ENCODE results near the gene REEP5.

The REEP5 gene

GRCh38 chr5:112958093-112959088, 36.4 kb upstream of the REEP5 start:
- Histone ChIP-seq H3K9ac (ENCODE audit: low read length in 5 of 5) (peak overlapping the region in 2 of 5 donors; percentile 7 to 57), H3K27me3 (ENCODE audit: control insufficient read depth in 5 of 5, insufficient read depth in 4 of 5, low read length in 5 of 5) (no peaks in the 10 kb centered on the region), H3K27ac (ENCODE audit: low read depth, low read length) (peak overlapping the region; percentile 82)

GRCh38 chr5:112957036-112957808, 35.2 kb upstream of the REEP5 start:
- H3K4me3 ChIP-seq (ENCODE audit: low read depth in 1 of 5, low read length in 5 of 5), result no peak overlapping the region
- peaks cover 2 to 25% (median 15%) of the 10 kb centered on the region in 5 donors for H3K4me1 ChIP-seq (ENCODE audit: control insufficient read depth in 5 of 5, insufficient read depth in 5 of 5, low read length in 5 of 5)
- no peaks in the 10 kb centered on the region for H3K27me3 ChIP-seq (ENCODE audit: control insufficient read depth in 5 of 5, insufficient read depth in 4 of 5, low read length in 5 of 5)
- H3K27ac ChIP-seq (ENCODE audit: low read depth, low read length), result peak overlapping the region; percentile 82
- no peak overlapping the region for H3K9ac ChIP-seq (ENCODE audit: low read length in 5 of 5)
- H3K36me3 ChIP-seq (ENCODE audit: control insufficient read depth in 5 of 5, insufficient read depth in 5 of 5, low read length in 5 of 5), result no peaks in the 10 kb centered on the region
- H3K9me3 ChIP-seq (ENCODE audit: control insufficient read depth in 5 of 5, low read length in 5 of 5), result no peaks in the 10 kb centered on the region

More at GRCh38 chr5:112958093-112959088, 36.4 kb upstream of the REEP5 start:
- Histone ChIP-seq H3K9me3 (ENCODE audit: control insufficient read depth in 5 of 5, low read length in 5 of 5) (no peaks in the 10 kb centered on the region), H3K4me3 (ENCODE audit: low read depth in 1 of 5, low read length in 5 of 5) (no peak overlapping the region), H3K36me3 (ENCODE audit: control insufficient read depth in 5 of 5, insufficient read depth in 5 of 5, low read length in 5 of 5) (no peaks in the 10 kb centered on the region), H3K4me1 (ENCODE audit: control insufficient read depth in 5 of 5, insufficient read depth in 5 of 5, low read length in 5 of 5) (peaks cover 2 to 25% (median 17%) of the 10 kb centered on the region in 5 donors)

- no peaks in the 10 kb centered on the region for H3K9me3 ChIP-seq (ENCODE audit: control insufficient read depth in 5 of 5, low read length in 5 of 5)
Measured at GRCh38 chr5:112956606-112957005, 34.6 kb upstream of the REEP5 start.

GRCh38 chr5:112951124-112951702, 29.2 kb upstream of the REEP5 start:
- no peak overlapping the region for H3K9ac ChIP-seq (ENCODE audit: low read length in 5 of 5)
- no peak overlapping the region for H3K27ac ChIP-seq (ENCODE audit: low read depth, low read length)
- no peaks in the 10 kb centered on the region for H3K27me3 ChIP-seq (ENCODE audit: control insufficient read depth in 5 of 5, insufficient read depth in 4 of 5, low read length in 5 of 5)
- H3K4me3 ChIP-seq (ENCODE audit: low read depth in 1 of 5, low read length in 5 of 5), result no peak overlapping the region
- no peaks in the 10 kb centered on the region for H3K9me3 ChIP-seq (ENCODE audit: control insufficient read depth in 5 of 5, low read length in 5 of 5)
- no peaks in the 10 kb centered on the region for H3K36me3 ChIP-seq (ENCODE audit: control insufficient read depth in 5 of 5, insufficient read depth in 5 of 5, low read length in 5 of 5)
- no peaks in the 10 kb centered on the region for H3K4me1 ChIP-seq (ENCODE audit: control insufficient read depth in 5 of 5, insufficient read depth in 5 of 5, low read length in 5 of 5)

More at GRCh38 chr5:112956606-112957005, 34.6 kb upstream of the REEP5 start:
- H3K4me3 ChIP-seq (ENCODE audit: low read depth in 1 of 5, low read length in 5 of 5), result no peak overlapping the region
- H3K36me3 ChIP-seq (ENCODE audit: control insufficient read depth in 5 of 5, insufficient read depth in 5 of 5, low read length in 5 of 5), result no peaks in the 10 kb centered on the region
- no peak overlapping the region for H3K27ac ChIP-seq (ENCODE audit: low read depth, low read length)
- no peak overlapping the region for H3K9ac ChIP-seq (ENCODE audit: low read length in 5 of 5)
- H3K27me3 ChIP-seq (ENCODE audit: control insufficient read depth in 5 of 5, insufficient read depth in 4 of 5, low read length in 5 of 5), result no peaks in the 10 kb centered on the region
- peaks cover 2 to 25% (median 15%) of the 10 kb centered on the region in 5 donors for H3K4me1 ChIP-seq (ENCODE audit: control insufficient read depth in 5 of 5, insufficient read depth in 5 of 5, low read length in 5 of 5)

- Histone ChIP-seq H3K4me3 (ENCODE audit: low read depth in 1 of 5, low read length in 5 of 5) (no peak overlapping the region), H3K36me3 (ENCODE audit: control insufficient read depth in 5 of 5, insufficient read depth in 5 of 5, low read length in 5 of 5) (no peaks in the 10 kb centered on the region), H3K9ac (ENCODE audit: low read length in 5 of 5) (no peak overlapping the region), H3K9me3 (ENCODE audit: control insufficient read depth in 5 of 5, low read length in 5 of 5) (no peaks in the 10 kb centered on the region), H3K27me3 (ENCODE audit: control insufficient read depth in 5 of 5, insufficient read depth in 4 of 5, low read length in 5 of 5) (no peaks in the 10 kb centered on the region), H3K27ac (ENCODE audit: low read depth, low read length) (no peak overlapping the region), H3K4me1 (ENCODE audit: control insufficient read depth in 5 of 5, insufficient read depth in 5 of 5, low read length in 5 of 5) (no peaks in the 10 kb centered on the region)
Measured at GRCh38 chr5:112948458-112948857, 26.4 kb upstream of the REEP5 start.

GRCh38 chr5:112940670-112941069, 18.6 kb upstream of the REEP5 start:
- Histone ChIP-seq H3K36me3 (ENCODE audit: control insufficient read depth in 5 of 5, insufficient read depth in 5 of 5, low read length in 5 of 5) (no peaks in the 10 kb centered on the region), H3K9me3 (ENCODE audit: control insufficient read depth in 5 of 5, low read length in 5 of 5) (no peaks in the 10 kb centered on the region), H3K4me1 (ENCODE audit: control insufficient read depth in 5 of 5, insufficient read depth in 5 of 5, low read length in 5 of 5) (no peaks in the 10 kb centered on the region), H3K27ac (ENCODE audit: low read depth, low read length) (no peak overlapping the region), H3K4me3 (ENCODE audit: low read depth in 1 of 5, low read length in 5 of 5) (no peak overlapping the region), H3K9ac (ENCODE audit: low read length in 5 of 5) (no peak overlapping the region), H3K27me3 (ENCODE audit: control insufficient read depth in 5 of 5, insufficient read depth in 4 of 5, low read length in 5 of 5) (no peaks in the 10 kb centered on the region)

- H3K4me3 ChIP-seq (ENCODE audit: low read depth in 1 of 5, low read length in 5 of 5), result no peak overlapping the region
- H3K4me1 ChIP-seq (ENCODE audit: control insufficient read depth in 5 of 5, insufficient read depth in 5 of 5, low read length in 5 of 5), result peaks cover 0 to 2% (median 0%) of the 10 kb centered on the region in 5 donors
- no peak overlapping the region for H3K9ac ChIP-seq (ENCODE audit: low read length in 5 of 5)
- no peaks in the 10 kb centered on the region for H3K27me3 ChIP-seq (ENCODE audit: control insufficient read depth in 5 of 5, insufficient read depth in 4 of 5, low read length in 5 of 5)
- H3K27ac ChIP-seq (ENCODE audit: low read depth, low read length), result no peak overlapping the region
- H3K9me3 ChIP-seq (ENCODE audit: control insufficient read depth in 5 of 5, low read length in 5 of 5), result no peaks in the 10 kb centered on the region
- H3K36me3 ChIP-seq (ENCODE audit: control insufficient read depth in 5 of 5, insufficient read depth in 5 of 5, low read length in 5 of 5), result no peaks in the 10 kb centered on the region
Measured at GRCh38 chr5:112938286-112938685, 16.3 kb upstream of the REEP5 start.

- Histone ChIP-seq H3K4me1 (ENCODE audit: control insufficient read depth in 5 of 5, insufficient read depth in 5 of 5, low read length in 5 of 5) (peaks cover 0 to 4% (median 0%) of the 10 kb centered on the region in 5 donors), H3K4me3 (ENCODE audit: low read depth in 1 of 5, low read length in 5 of 5) (no peak overlapping the region), H3K9ac (ENCODE audit: low read length in 5 of 5) (no peak overlapping the region), H3K27me3 (ENCODE audit: control insufficient read depth in 5 of 5, insufficient read depth in 4 of 5, low read length in 5 of 5) (no peaks in the 10 kb centered on the region), H3K9me3 (ENCODE audit: control insufficient read depth in 5 of 5, low read length in 5 of 5) (no peaks in the 10 kb centered on the region), H3K36me3 (ENCODE audit: control insufficient read depth in 5 of 5, insufficient read depth in 5 of 5, low read length in 5 of 5) (no peaks in the 10 kb centered on the region), H3K27ac (ENCODE audit: low read depth, low read length) (no peak overlapping the region)
Measured at GRCh38 chr5:112935675-112936074, 13.6 kb upstream of the REEP5 start.

- no peak overlapping the region for H3K4me3 ChIP-seq (ENCODE audit: low read depth in 1 of 5, low read length in 5 of 5)
- no peaks in the 10 kb centered on the region for H3K27me3 ChIP-seq (ENCODE audit: control insufficient read depth in 5 of 5, insufficient read depth in 4 of 5, low read length in 5 of 5)
- H3K27ac ChIP-seq (ENCODE audit: low read depth, low read length), result peak overlapping the region; percentile 61
- no peaks in the 10 kb centered on the region for H3K36me3 ChIP-seq (ENCODE audit: control insufficient read depth in 5 of 5, insufficient read depth in 5 of 5, low read length in 5 of 5)
- no peak overlapping the region for H3K9ac ChIP-seq (ENCODE audit: low read length in 5 of 5)
- H3K9me3 ChIP-seq (ENCODE audit: control insufficient read depth in 5 of 5, low read length in 5 of 5), result no peaks in the 10 kb centered on the region
- H3K4me1 ChIP-seq (ENCODE audit: control insufficient read depth in 5 of 5, insufficient read depth in 5 of 5, low read length in 5 of 5), result peaks cover 0 to 7% (median 2%) of the 10 kb centered on the region in 5 donors
Measured at GRCh38 chr5:112934366-112934663, 12.3 kb upstream of the REEP5 start.
